Dedifferentiated amniotic fluid mesenchymal stem cell (primary cell): ENCODE data around the gene STIL.
"Not testable (repeated sequence)": the region's sequence is repeated elsewhere in the genome, so short reads cannot be mapped to it uniquely, and the experiment has no call there.

Experiments
- DNase-seq: peaks from one replicate; pipeline ENCODE4 v3.0.0-alpha.2; 2016; ENCODE audit errors: extremely low spot score

The STIL gene

DNA sequence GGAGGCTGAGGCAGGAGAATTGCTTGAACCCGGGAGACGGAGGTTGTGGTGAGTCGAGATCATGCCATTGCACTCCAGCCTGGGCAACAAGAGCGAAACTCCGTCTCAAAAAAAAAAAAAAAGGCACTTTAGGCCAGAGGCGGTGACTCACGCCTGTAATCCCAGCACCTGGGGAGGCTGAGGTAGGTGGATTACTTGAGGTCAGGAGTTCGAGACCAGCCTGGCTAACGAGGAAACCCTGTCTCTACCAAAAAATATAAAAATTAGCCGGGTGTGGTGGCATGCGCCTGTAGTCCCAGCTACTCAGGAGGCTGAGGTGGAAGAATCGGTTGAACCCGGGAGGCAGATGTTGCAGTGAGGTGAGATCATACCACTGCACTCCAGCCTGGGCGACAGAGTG lies 6.0 kb upstream of the STIL start:
- DNase-seq: not testable (repeated sequence)

DNA sequence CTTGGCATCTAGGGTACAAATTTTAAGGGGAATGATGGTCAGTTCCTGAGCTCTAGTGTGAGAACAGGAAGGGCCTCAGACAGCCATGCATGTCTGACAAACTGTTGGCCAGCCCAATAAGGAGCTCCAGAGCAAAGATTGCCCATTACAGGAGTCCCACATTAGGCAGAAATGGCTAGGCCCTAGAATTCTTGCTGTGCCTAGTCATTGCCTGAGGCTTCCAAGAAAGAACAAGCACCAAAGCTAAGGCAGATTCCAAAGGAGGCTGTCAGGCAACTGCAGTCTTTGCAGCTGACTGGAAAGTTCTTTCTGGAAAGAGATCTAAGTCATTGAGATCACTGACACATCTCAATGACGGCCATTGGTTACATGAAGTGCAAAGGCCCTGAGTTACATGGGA lies 3.9 kb upstream of the STIL start:
- DNase-seq: peak; percentile 54

DNA sequence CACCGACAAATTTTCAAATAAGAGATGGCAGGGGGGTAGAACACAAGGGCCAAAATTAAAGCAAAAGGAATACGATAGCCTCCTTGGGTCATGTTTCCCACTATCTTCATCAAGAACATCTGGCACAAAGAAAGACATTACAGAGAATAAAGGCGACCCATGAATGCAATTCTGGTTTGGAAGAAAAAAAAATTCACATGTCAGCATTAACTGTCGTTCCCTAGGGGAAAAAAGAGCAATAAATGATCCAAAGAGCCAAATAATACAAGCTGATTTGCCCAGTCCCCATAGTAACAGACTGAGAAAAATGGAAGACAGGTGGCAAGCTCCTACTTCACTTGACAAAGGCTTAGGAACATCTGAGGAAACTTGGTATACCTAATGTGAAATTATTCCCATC lies 4.5 kb downstream of the STIL start:
- no peak for DNase-seq

DNA sequence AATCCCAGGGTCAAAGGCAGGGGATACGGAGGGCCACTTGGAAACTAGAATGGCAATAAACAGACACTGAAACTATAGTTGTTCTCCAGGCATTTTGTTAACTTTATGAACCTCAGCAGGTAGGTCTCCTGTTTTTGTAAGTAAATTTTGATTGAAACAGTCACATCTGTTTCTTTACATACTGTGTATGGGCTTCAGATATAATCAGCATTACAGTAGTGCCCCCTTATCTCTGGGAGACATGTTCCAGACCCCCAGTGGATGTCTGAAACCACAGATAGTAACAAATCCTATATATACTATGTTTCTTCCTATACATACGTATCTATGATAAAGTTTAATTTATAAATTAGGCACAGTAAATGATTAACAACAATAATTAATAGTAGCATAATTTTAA lies 11.5 kb downstream of the STIL start:
- DNase-seq: no peak

DNA sequence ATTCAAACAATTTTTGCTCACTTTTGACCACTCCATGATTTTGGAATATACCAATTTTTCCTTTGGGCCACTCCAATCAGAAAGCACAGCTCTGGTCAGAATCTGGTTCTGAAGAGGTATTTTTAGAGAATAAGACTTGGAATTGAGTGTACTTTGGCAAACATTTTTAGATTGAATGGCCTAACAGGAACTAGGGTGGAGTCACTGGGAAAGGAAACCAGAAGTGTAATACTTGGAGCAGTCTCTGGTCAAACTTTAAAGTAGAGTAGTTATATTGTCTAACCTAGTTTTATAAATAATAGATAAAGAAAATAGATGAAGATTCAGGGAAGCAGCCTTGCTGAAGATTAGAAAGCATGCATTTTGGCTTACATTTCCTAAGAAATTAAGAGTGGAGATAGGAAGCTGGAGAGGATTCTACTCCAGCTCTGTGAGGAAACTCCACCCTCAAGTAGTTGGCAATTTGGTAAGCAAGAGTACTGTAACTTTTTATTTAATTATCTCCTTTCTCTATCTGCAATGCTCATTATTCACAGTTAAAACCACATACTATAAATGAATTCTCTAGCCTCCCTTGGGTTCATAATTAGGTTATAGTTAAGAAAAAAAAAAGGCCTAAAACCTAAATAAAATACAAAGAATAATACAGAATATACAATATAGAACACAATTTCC lies 15.8 kb downstream of the STIL start:
- no peak for DNase-seq

DNA sequence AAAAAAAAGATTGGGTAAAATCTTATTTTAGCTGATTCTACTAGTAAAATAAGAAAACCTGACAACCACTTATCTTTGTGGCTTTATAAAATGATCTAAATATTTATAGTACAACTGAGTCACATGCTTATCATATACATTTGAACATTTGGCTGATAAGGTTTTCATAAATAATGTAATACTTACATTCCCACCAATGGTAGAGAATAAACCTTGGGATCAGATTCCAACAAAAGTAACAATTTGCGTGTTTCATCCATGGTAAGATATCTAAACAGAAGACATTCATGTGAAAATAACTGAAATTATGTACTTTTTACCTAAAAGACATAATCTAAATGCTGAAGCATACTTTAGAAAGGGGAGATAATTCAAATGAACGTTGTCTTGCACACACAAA lies 18.4 kb downstream of the STIL start:
- DNase-seq: no peak

DNA sequence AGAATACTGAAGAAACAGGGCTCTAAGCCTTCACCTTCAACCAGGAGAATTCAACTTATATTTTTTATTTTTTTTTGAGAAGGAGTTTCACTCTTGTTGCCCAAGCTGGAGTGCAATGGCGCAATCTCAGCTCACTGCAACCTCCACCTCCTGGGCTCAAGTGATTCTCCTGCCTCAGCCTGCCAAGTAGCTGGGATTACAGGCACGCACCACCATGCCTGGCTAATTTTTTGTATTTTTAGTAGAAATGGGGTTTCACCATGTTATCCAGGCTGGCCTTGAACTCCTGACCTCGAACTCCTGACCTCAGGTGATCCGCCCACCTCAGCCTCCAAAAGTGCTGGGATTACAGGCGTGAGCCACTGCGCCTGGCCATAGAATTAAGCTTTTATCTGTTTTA lies 19.1 kb downstream of the STIL start:
- not testable (repeated sequence) for DNase-seq

DNA sequence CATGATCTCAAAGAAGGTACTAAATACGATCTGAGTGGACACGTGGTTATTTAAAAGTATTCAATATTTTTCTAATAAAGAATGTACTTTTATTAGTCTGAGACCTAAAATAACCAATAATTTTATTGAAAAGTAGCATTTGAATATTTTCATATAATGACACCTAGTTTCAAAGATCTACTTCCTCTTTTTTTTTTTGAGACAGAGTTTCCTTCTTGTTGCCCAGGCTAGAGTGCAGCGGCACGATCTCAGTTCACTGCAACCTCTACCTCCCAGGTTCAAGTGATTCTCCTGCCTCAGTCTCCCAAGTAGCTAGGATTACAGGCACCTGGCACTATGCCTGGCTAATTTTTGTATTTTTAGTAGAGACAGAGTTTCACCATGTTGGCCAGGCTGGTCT lies 25.8 kb downstream of the STIL start:
- DNase-seq: not testable (repeated sequence)

DNA sequence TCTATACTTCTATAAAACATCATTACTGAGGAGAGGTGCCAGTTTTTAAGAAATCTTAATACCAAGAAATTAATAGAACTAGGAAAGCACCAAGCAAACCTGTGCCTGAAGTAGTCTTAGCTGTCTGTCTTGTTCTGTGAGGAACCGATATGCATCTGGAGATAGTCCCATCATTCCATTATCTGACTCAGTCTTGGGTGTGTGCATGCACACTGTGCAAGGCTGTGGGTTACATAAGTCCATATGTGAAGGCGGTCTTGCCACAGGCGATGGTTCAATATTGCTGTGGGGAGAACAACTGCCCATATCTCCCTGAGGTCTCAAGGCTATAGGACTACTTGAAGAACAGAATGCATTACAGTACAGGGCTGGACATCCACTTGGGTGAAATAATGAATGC lies 33.8 kb downstream of the STIL start:
- no peak for DNase-seq

DNA sequence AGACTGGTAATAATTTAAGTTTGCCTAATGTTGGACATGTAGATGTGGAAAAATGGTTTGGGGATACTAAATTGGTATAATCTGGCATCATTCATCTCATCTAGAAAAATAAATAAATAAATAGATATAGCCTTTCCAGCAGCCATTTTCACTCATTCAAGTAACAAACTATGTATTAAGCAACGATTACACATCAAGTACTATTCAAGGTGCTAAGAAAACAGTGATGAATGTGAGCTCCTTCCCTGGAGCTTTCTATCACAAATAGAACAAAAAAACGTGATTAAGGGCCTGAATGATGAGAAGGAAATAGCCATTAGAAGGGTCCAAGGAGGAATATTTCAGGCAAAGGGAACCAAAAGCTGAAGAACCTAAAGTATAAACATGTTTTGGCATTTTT lies 37.1 kb downstream of the STIL start:
- DNase-seq: no peak

DNA sequence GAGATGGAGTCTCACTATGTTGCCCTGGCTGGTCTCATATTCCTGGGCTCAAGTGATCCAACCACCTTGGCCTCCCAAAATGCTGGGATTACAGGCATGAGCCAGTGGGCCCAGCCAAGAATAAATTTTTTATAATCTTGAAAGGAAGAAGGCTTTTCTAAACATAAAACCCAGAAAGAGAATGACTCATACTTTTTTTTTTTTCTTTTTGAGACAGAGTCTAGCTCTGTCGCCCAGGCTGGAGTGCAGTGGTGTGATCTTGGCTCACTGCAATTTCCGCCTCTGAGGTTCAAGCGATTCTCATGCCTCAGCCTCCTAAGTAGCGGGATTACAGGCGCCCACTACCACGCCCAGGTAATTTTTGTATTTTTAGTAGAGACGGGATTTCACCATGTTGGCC lies 38.1 kb downstream of the STIL start:
- not testable (repeated sequence) for DNase-seq

DNA sequence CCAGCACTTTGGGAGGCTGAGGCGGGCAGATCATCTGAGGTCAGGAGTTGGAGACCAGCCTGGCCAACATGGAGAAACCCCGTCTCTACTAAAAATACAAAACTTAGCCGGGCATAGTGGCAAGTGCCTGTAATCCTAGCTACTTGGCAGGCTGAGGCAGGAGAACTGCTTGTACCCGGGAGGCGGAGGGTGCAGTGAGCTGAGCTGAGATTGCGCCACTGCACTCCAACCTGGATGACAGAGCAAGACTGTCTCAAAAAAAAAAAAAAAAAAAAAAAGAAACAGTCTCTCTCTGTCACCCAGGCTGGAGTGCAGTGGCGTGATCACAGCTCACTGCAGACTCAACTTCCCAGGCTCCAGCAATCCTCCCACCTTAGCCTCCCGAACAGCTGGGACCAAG lies 48.4 kb downstream of the STIL start:
- DNase-seq: not testable (repeated sequence)

DNA sequence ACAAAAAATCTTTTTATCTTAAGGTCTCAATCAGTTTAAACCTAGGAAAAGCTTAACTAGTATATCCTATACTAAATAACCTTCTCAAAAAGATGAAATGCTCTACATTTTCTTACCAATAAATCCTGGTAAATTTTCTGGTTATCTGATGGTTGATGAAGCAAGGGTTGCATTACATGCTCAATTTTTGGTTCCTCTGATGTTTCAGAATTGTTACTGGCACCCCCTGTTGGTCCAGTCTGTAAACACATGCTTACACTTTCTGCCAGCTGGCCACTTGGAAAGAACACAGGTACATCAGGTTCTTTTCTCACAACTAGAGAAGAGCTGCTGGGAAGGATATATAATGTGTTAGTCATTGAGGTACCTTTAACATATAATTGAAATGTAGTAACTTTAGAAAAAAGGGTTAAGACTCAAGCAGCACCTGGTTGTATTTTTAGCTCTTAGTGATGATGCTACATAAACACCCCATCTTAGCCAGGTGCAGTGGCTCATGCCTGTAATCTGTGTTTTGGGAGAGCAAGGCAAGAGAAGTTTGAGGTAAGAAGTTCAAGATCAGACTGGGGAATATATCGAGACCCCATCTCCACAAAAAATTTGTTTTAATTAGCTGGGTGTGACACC lies 51.0 kb downstream of the STIL start:
- DNase-seq: no peak

DNA sequence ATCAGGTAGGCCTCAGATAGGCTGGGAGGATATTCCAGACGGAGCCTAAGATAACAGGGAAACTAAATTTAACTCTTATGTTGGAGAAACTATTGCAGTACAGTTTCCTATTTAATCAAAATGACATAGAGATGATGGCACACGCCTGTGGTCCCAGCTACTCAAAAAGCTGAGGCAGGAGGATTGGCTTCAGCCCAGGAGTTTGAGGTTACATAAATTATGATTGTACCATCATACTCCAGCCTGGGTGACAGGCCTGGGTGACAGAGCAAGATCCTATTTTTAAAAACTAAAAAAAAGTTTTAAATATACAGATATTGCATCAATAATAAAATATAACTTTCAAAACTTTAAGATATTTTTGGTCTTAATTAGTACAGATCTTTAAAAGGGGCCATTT lies 56.7 kb downstream of the STIL start:
- no peak for DNase-seq

DNA sequence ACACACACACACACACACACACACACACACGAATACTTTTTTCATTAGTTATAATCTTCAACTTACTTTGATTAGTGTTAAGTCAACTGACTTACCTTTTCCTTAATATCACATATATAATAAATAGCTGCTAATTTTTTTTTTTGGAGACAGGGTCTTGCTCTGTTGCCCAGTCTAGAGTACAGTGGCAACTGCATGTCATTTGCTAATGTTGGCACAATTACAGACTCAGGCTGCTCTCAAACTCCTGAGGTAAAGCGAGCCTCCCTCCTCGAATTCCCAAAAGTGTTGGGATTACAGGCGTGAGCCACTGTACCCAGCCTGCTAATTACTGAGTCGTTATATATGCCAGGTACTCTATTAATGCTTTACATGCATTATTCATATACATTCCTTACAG lies 61.2 kb downstream of the STIL start:
- DNase-seq: no peak

DNA sequence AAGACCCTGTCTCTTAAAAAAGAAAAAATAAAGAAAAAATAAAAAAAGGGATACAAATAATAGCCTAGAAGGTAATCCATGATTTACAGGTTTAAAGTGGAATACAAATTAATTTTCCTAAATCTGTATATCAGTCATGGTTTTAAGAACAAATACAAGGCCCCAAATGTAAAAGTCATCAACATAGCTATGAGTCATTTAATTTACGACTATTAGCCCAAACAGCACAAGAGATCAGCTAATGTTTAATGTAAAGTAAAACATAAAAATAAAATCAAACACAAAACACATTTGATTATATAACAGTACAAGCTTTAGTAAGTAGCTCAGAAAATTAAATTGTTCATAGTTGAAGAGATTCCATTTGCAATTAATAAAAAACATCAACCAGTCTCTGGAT lies 61.6 kb downstream of the STIL start:
- DNase-seq: no peak

DNA sequence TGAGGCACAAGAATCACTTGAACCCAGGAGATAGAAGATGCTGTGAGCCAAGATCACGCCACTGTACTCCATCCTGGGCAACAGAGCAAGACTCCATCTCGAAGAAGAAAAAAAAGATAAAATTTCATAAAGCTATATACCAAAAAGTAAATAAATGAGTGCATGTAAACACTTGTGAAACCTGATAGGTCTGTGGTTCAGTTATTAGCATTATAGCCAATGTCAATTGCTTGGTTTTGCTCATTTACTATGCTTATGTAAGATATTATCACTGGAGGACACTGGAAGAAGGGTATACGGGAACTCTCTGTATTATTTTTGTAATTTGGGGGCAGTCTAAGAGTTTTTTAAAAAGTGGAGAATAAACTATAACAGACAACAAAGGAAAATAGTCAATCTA lies 64.2 kb downstream of the STIL start:
- DNase-seq: no peak

DNA sequence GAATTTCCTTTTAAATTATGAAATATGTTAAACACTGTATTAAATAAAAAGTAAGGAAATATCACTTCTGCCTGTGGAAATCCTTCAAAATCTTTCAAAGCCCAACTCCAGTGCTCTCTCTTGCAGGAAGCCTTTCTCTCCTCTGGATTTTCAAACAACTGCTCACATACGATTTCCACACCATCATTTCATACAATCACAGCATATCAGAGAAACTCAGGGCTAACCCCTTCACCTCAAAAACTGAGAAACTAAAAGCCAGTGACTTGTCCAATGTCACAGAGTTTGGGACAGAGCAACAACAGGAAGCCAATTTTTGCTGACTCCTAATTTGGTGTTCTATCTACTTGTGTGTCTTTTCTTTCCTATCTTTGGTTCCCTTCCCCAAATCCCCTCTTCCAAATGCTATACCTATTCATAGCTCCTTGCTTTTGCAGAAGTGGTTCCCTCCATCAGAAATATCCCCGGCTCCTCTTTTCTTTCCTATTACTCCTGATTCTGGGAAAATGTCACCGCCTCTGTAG lies 69.5 kb downstream of the STIL start:
- no peak for DNase-seq

DNA sequence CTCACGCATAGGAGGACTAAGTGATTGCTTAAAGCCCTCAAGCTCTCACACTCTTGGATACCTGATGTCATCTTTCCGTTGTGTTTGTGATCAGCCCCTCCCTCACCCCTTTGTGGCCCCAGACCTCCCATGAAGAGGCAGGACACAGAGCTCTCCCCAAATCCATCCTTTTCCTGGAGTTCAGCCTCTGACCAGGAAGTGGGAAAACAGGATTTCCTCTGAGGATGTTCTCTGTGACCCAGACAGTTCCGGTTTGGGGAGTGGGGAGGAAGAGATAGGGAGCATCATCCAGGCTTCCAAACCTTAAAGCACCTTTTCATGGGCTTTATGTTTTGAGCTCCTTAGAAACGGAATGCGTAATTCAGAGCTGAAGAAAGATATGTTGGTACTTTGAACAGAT lies 70.0 kb downstream of the STIL start:
- no peak for DNase-seq

DNA sequence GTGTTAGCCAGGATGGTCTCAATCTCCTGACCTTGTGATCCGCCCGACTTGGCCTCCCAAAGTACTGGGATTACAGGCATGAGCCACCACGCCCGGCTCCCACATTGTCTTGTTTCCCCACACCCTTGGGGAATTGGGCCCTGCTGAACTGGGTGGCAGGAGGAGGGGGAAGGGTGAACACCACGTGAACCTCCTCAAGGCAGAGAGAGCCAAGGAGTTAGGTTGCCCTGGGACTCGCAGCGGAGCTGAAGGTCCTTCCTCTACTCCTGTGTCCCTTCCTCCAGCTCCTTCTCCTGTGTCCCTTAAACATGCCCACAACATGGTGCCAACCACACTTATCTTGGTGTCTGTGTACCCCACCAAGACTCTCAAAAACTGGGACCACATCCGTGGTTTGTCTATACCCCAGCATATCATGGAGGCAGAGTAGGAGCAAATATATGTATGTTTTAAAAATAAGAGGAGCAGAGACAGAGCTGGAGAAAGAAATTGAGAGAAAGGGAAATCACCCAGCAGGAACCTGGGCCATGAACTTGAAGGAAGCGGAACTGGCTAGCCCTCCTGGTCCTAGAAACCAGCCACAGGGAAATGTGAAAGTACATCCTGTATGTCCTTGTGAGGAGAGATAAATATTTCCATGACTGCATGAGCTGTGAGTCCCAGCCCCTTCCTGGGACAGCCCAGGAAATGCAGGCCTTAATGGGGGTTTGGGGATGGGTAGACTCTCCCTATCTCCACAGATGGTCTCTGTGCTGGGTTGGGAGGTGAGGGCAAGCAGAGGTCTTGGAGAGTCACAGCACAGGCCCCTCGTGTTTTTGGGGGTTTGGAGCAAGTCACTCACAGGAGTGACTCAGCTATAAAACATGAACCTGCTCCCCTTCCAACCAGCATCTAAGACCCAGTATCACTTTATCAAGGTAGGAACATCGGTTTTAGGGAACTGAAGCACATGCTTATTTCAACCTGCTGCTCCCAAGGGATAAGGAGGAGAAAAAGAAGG lies 72.5 kb downstream of the STIL start:
- no peak for DNase-seq

DNA sequence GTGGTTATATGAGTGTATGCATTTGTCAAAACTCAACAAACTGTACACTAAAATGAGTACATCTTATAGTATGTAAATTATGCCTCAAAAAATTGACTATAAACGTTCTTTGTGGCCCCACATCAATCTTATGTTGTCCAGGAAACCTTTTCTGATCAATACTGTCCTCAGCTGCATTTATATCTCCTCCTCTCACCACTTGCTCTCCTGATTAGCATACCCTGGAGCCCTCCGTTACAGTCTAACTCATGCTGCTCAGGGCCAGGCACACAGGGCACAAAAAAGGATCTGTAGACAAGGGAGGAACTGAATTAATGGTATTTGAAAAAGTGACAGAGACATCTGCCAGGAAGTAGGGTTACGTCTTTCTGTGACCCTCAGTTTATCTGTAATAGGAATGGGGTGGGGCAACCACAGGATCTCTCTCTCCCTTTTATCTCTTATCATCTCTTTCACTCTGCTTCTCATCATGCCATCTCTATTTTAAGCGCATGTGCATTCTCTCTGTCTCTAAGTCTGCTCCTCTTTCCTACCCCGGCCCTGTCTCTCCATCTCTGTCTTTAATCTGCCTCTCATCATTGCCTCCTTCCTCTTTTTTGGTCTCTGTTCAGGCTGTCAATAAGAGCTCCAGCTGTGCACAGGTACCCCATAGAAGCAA lies 74.9 kb downstream of the STIL start:
- DNase-seq: no peak

DNA sequence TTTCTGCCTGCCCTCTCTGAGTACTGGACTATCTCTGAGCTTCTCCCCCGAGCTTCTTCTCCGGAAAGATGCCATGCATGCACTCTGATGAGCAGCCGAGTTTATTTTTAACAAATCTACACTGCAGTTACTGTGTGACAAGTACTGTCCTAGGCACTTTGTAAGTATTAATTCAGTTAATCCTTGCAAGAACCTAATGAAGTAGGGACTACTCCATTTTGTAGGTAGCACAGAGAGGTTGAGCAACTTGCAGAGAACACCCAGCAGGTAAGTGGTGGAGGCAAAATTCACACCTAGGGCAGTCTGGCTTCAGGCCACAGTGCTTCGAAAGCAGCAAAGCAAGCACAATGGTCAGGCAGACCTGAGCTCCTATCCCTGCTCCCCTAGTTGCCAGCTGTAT lies 78.1 kb downstream of the STIL start:
- DNase-seq: no peak
